ENCODE measurements around the gene ADAMTS4. TPM values are rescaled to one million over a fixed set of nuclear protein-coding genes. Genes with fewer than 3 reads are reported as not detected.

Gene ADAMTS4
- total and polyA plus RNA-seq, 9 of the 15 experiments (the other 6 are each of a cell fraction or from before 2014, with no cell fraction given) = 0.07 to 3.7 (median 0.41) TPM

DNA sequence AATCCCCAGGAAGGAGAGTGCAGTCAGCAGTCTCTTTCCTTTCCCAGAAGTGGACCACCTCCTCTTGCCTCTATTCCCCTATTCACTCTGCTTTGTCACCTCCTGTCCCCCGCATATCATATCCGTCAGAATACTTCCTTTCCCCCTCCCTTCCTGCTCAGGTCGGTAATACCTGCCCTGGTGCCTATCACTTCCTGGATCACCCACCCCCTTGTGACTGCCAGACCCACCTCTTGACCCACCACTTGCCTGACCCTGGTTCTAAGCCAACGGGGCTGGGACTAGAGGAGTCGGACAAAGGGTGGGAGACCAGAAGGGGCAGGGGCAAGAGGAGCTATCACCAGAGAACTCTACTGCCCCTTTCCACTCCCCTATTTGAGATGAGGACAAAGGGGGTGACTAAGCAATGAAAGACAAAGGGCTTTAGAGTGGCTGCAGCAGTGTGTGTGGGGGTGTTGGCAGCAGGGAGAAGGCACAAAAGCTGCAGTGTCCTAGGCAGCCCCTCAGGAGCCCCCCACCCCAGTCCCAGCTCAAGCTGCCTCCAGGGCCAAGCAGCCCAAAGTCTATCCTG is 1.7 kb upstream of the ADAMTS4 start (continued):
- TF ChIP-seq, protein P1, sequence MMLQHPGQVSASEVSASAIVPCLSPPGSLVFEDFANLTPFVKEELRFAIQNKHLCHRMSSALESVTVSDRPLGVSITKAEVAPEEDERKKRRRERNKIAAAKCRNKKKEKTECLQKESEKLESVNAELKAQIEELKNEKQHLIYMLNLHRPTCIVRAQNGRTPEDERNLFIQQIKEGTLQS (IDR thresholded peaks at IDR 0.05) = peak; percentile 46; the same call in 1 of the 2 replicates
- TF ChIP-seq, protein P1 (CRISPR knock-in tag; conservative IDR thresholded peaks at IDR 0.05) = no peak
- TF ChIP-seq TAF9B (IDR thresholded peaks at IDR 0.05; ENCODE audit: partially characterized antibody) (peak; percentile 16), DPF2 (IDR thresholded peaks at IDR 0.05) (peak; percentile 69), NR2F6 (CRISPR knock-in tag; IDR thresholded peaks at IDR 0.05) (no peak), ZEB2 (IDR thresholded peaks at IDR 0.05) (peak; percentile 49; the same call in 1 of the 2 replicates), ZNF444 (CRISPR knock-in tag; IDR thresholded peaks at IDR 0.05) (no peak), HES1 (IDR thresholded peaks at IDR 0.05; ENCODE audit: low read depth) (no peak), ELF1 (tag; IDR thresholded peaks at IDR 0.05) (no peak), CEBPZ (IDR thresholded peaks at IDR 0.05; ENCODE audit: borderline replicate concordance, low read depth, low read length) (no peak), ZFX (CRISPR knock-in tag; IDR thresholded peaks at IDR 0.05) (no peak), ZNF316 (IDR thresholded peaks at IDR 0.05) (peak; percentile 41; the same call in 1 of the 2 replicates), PKNOX1 (IDR thresholded peaks at IDR 0.05) (peak; percentile 46; the same call in 1 of the 2 replicates), ZNF274 (IDR thresholded peaks at IDR 0.05; ENCODE audit: borderline replicate concordance, low read depth, low read length) (no peak)
- TF ChIP-seq, protein P2, sequence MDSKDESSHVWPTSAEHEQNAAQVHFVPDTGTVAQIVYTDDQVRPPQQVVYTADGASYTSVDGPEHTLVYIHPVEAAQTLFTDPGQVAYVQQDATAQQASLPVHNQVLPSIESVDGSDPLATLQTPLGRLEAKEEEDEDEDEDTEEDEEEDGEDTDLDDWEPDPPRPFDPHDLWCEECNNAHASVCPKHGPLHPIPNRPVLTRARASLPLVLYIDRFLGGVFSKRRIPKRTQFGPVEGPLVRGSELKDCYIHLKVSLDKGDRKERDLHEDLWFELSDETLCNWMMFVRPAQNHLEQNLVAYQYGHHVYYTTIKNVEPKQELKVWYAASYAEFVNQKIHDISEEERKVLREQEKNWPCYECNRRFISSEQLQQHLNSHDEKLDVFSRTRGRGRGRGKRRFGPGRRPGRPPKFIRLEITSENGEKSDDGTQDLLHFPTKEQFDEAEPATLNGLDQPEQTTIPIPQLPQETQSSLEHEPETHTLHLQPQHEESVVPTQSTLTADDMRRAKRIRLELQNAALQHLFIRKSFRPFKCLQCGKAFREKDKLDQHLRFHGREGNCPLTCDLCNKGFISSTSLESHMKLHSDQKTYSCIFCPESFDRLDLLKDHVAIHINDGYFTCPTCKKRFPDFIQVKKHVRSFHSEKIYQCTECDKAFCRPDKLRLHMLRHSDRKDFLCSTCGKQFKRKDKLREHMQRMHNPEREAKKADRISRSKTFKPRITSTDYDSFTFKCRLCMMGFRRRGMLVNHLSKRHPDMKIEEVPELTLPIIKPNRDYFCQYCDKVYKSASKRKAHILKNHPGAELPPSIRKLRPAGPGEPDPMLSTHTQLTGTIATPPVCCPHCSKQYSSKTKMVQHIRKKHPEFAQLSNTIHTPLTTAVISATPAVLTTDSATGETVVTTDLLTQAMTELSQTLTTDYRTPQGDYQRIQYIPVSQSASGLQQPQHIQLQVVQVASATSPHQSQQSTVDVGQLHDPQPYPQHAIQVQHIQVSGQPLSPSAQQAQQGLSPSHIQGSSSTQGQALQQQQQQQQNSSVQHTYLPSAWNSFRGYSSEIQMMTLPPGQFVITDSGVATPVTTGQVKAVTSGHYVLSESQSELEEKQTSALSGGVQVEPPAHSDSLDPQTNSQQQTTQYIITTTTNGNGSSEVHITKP (IDR thresholded peaks at IDR 0.05; ENCODE audit: partially characterized antibody) = no peak
- TF ChIP-seq, protein P3, sequence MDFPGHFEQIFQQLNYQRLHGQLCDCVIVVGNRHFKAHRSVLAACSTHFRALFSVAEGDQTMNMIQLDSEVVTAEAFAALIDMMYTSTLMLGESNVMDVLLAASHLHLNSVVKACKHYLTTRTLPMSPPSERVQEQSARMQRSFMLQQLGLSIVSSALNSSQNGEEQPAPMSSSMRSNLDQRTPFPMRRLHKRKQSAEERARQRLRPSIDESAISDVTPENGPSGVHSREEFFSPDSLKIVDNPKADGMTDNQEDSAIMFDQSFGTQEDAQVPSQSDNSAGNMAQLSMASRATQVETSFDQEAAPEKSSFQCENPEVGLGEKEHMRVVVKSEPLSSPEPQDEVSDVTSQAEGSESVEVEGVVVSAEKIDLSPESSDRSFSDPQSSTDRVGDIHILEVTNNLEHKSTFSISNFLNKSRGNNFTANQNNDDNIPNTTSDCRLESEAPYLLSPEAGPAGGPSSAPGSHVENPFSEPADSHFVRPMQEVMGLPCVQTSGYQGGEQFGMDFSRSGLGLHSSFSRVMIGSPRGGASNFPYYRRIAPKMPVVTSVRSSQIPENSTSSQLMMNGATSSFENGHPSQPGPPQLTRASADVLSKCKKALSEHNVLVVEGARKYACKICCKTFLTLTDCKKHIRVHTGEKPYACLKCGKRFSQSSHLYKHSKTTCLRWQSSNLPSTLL (IDR thresholded peaks at IDR 0.05) = no peak
